ENCODE results near the gene GRK7.

Gene GRK7

DNA sequence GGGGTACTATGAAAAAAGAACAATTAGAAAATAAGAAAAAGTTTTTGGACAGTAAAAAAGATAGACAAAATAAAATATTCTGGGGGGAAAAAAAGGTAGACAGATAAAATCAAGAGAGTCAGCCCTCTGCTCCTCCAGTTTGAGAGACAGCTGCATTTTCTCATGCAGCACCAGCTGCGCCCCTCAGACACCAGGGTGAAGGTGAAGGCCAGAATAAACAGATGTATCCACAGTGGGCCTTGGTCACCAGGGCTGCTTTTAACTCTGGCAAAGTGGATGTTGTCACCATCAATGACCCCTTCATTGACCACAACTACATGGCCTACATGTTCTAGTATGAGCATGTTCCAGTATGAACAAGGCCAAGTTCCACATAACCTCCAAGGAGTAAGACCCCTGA is 39.0 kb upstream of the GRK7 start:
- no peaks in the 10 kb centered on the region for H3K27me3 ChIP-seq
- H3K9me3 ChIP-seq, result no peaks in the 10 kb centered on the region
- TF ChIP-seq, protein P1, sequence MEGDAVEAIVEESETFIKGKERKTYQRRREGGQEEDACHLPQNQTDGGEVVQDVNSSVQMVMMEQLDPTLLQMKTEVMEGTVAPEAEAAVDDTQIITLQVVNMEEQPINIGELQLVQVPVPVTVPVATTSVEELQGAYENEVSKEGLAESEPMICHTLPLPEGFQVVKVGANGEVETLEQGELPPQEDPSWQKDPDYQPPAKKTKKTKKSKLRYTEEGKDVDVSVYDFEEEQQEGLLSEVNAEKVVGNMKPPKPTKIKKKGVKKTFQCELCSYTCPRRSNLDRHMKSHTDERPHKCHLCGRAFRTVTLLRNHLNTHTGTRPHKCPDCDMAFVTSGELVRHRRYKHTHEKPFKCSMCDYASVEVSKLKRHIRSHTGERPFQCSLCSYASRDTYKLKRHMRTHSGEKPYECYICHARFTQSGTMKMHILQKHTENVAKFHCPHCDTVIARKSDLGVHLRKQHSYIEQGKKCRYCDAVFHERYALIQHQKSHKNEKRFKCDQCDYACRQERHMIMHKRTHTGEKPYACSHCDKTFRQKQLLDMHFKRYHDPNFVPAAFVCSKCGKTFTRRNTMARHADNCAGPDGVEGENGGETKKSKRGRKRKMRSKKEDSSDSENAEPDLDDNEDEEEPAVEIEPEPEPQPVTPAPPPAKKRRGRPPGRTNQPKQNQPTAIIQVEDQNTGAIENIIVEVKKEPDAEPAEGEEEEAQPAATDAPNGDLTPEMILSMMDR (IDR thresholded peaks at IDR 0.05), result no peak
- intact Hi-C loops (cut with DNase I; ENCODE audit: low total_unique reads), result no loop called here
- peaks cover 0 to 33% (median 3%) of the 10 kb centered on the region in 4 donors for H3K4me1 ChIP-seq
- DNase-seq, result no peak
- no peak overlapping the region for H3K4me3 ChIP-seq
- H3K36me3 ChIP-seq, result no peaks in the 10 kb centered on the region
- H3K27ac ChIP-seq, result peak overlapping the region; percentile 10 to 73

DNA sequence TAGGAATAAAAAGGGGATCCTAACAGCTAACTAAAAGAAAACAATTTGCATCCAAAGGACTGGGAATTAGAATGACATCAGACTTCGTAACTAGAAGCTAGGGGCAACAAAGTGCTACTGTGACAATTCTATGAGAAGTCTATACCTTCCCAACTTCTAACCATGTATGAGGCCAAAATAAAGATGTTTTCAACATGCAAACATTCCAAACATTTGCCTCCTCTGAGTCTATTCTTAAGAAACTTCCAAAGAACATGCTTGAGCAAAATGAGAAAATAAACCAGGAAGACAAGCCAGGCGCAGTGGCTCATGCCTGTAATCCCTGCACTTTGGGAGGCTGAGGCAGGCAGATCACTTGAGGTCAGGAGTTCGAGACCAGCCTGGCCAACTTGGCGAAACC is 38.2 kb upstream of the GRK7 start:
- intact Hi-C loops (cut with DNase I; ENCODE audit: low total_unique reads), result no loop called here
- H3K36me3 ChIP-seq, result no peaks in the 10 kb centered on the region
- no peaks in the 10 kb centered on the region for H3K9me3 ChIP-seq
- TF ChIP-seq, protein P1 (IDR thresholded peaks at IDR 0.05), result no peak
- peaks cover 0 to 33% (median 3%) of the 10 kb centered on the region in 4 donors for H3K4me1 ChIP-seq
- H3K27me3 ChIP-seq, result no peaks in the 10 kb centered on the region
- H3K4me3 ChIP-seq, result no peak overlapping the region
- peak overlapping the region in 1 of 2 donors; percentile 73 for H3K27ac ChIP-seq
- DNase-seq, result no peak

DNA sequence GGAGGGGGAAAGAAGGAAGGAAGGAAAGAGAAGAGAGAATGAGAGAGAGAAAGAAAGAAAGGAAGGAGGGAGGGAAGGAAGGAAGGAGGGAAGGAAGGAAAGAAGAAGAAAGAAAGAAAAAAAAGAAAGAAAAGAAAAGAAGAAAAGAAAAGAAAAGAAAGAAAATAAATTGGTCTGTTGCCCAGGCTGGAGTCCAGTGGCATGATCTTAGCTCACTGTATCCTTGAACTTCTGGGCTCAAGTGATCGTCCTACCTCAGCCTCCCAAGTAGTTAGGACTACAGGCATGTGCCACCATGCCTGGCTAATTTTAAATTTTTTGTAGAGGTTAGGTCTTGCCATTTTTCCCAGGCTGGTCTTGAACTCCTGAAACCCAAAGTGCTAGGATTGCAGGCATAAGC is 36.7 kb upstream of the GRK7 start:
- no peaks in the 10 kb centered on the region for H3K36me3 ChIP-seq
- no peak overlapping the region for H3K4me3 ChIP-seq
- no peaks in the 10 kb centered on the region for H3K27me3 ChIP-seq
- TF ChIP-seq, protein P1 (IDR thresholded peaks at IDR 0.05), result no peak
- H3K27ac ChIP-seq, result no peak overlapping the region
- H3K4me1 ChIP-seq, result peaks cover 0 to 33% (median 3%) of the 10 kb centered on the region in 4 donors
- no peak for DNase-seq
- H3K9me3 ChIP-seq, result no peaks in the 10 kb centered on the region
- intact Hi-C loops (cut with DNase I; ENCODE audit: low total_unique reads), result no loop called here

DNA sequence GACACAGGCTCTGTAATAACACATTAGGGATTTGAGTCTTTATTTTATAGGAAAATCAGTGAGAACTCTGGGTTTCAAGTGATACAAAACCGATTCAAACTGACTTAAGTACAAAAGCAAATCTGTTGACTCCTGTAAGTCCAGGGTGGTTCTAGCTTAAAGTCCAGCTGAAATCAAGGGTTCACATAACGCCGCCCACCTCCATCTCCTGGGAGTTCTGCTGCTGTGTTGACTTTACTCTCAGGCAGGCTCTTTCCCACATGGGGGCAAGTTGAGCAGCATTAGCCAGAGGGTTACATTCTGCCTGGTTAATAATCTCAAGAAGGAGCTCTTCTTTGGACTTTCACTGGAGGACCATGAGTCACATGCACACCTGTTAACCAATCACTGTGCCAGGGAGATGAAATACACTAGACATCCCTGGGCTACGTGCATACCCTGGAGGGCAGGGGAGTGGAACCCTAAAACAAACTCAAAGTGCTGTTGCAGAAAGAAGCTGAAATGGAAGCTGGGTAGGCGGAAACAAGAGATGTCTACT is 34.8 kb upstream of the GRK7 start:
- no peak overlapping the region for H3K27ac ChIP-seq
- no peaks in the 10 kb centered on the region for H3K36me3 ChIP-seq
- DNase-seq, result no peak
- TF ChIP-seq, protein P1 (IDR thresholded peaks at IDR 0.05), result no peak
- no peaks in the 10 kb centered on the region for H3K9me3 ChIP-seq
- no peak overlapping the region for H3K4me3 ChIP-seq
- H3K27me3 ChIP-seq, result no peaks in the 10 kb centered on the region
- intact Hi-C loops (cut with DNase I; ENCODE audit: low total_unique reads), result no loop called here
- peaks cover 0 to 25% (median 3%) of the 10 kb centered on the region in 4 donors for H3K4me1 ChIP-seq

DNA sequence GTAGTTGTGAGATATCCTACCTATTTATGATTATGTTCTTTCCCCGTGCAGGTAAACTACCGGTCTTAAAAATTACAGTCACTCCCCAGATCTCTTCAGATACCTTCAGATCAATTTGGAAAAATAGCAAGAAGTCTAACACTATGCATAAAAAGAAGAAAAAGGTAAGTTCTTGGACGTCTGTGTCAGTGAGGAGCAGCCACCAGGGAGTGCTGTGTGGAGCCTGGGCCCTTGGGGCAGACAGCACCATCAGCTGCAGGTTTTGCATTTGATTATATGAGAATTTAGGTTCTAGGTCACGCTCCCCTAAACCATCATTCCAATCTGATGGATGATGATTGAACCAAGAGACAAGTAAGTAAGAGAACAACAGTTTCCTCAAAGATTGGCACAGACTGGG is 34.0 kb upstream of the GRK7 start:
- Histone ChIP-seq H3K9me3 (no peaks in the 10 kb centered on the region), H3K27ac (no peak overlapping the region), H3K36me3 (no peaks in the 10 kb centered on the region), H3K4me1 (peaks cover 0 to 17% (median 0%) of the 10 kb centered on the region in 4 donors), H3K27me3 (no peaks in the 10 kb centered on the region), H3K4me3 (no peak overlapping the region)
- TF ChIP-seq, protein P1 (IDR thresholded peaks at IDR 0.05), result no peak
- no peak for DNase-seq
- intact Hi-C loops (cut with DNase I; ENCODE audit: low total_unique reads), result no loop called here

DNA sequence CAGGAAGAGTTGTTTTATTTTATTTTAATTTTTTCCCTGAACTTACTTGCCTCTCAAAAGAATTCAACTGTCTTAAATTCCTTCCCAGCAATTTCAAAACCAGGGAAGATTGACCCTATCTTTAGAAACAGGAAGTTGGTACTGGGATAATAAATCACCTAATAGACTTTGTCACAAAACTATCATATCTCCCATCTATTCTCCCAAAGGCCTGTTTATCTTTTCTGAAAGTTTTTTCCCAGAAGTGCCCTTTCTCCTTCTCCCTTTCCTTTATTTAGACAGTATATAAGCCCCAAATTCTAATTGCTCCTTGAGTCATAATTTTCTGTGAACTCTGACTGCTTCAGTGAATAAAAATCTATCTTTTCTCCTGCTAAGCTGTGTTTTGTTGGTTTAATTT is 28.0 kb upstream of the GRK7 start:
- Histone ChIP-seq H3K4me1 (peaks cover 0 to 9% (median 8%) of the 10 kb centered on the region in 4 donors), H3K9me3 (no peaks in the 10 kb centered on the region), H3K27ac (no peak overlapping the region), H3K4me3 (no peak overlapping the region), H3K36me3 (no peaks in the 10 kb centered on the region), H3K27me3 (no peaks in the 10 kb centered on the region)
- TF ChIP-seq, protein P1 (IDR thresholded peaks at IDR 0.05), result no peak
- intact Hi-C loops (cut with DNase I; ENCODE audit: low total_unique reads), result loop anchor here (5.0 to 10.0 kb wide), 3 partner anchors 80 to 170 kb away; partner anchors contain the start of gene ATP1B3
- no peak for DNase-seq
